Neuron (in vitro differentiated cells): ENCODE measurements around the gene COL25A1.

Source experiments
- H2AFZ ChIP-seq: one replicate; pipeline ENCODE4 v1.6.1; 2013; ENCODE audit warnings: low read depth, mild to moderate bottlenecking, inconsistent platforms, low read length, moderate library complexity
- H3K27me3 ChIP-seq: one replicate; pipeline ENCODE4 v1.6.1; 2013; ENCODE audit warnings: low read length; ENCODE audit not compliant: insufficient read depth
- H3K36me3 ChIP-seq: one replicate; pipeline ENCODE4 v1.6.1; 2013; ENCODE audit warnings: low read length; ENCODE audit not compliant: insufficient read depth
- H3K4me1 ChIP-seq: one replicate; pipeline ENCODE4 v1.6.1; 2013; ENCODE audit warnings: low read length; ENCODE audit not compliant: insufficient read depth
- H3K4me3 ChIP-seq: 2 replicates; pipeline ENCODE4 v1.5.1; 2013; ENCODE audit warnings: mild to moderate bottlenecking, low read length, moderate library complexity
- H3K9me3 ChIP-seq: one replicate; pipeline ENCODE4 v1.6.1; 2013; ENCODE audit warnings: low read length

The COL25A1 gene

GRCh38 chr4:108982402-108983185 lies 319.9 kb downstream of the COL25A1 start:
- H3K4me1 ChIP-seq, result no peaks in the 10 kb centered on the region
- no peaks in the 10 kb centered on the region for H3K27me3 ChIP-seq
- no peak overlapping the region for H2AFZ ChIP-seq
- H3K4me3 ChIP-seq, result no peak overlapping the region
- no peaks in the 10 kb centered on the region for H3K9me3 ChIP-seq
- no peaks in the 10 kb centered on the region for H3K36me3 ChIP-seq

GRCh38 chr4:108980455-108981239 lies 321.8 kb downstream of the COL25A1 start:
- H3K36me3 ChIP-seq, result no peaks in the 10 kb centered on the region
- H2AFZ ChIP-seq, result no peak overlapping the region
- H3K4me1 ChIP-seq, result no peaks in the 10 kb centered on the region
- no peak overlapping the region for H3K4me3 ChIP-seq
- no peaks in the 10 kb centered on the region for H3K27me3 ChIP-seq
- H3K9me3 ChIP-seq, result no peaks in the 10 kb centered on the region

- no peak overlapping the region for H3K4me3 ChIP-seq
- no peaks in the 10 kb centered on the region for H3K36me3 ChIP-seq
- H3K27me3 ChIP-seq, result no peaks in the 10 kb centered on the region
- H3K4me1 ChIP-seq, result no peaks in the 10 kb centered on the region
- H3K9me3 ChIP-seq, result no peaks in the 10 kb centered on the region
- no peak overlapping the region for H2AFZ ChIP-seq
Measured at GRCh38 chr4:108979759-108980158, 322.7 kb downstream of the COL25A1 start.

GRCh38 chr4:108978066-108978465 lies 324.4 kb downstream of the COL25A1 start:
- Histone ChIP-seq H3K9me3 (no peaks in the 10 kb centered on the region), H3K4me3 (no peak overlapping the region), H3K4me1 (no peaks in the 10 kb centered on the region), H2AFZ (no peak overlapping the region), H3K27me3 (no peaks in the 10 kb centered on the region), H3K36me3 (no peaks in the 10 kb centered on the region)

GRCh38 chr4:108972613-108973283 lies 329.7 kb downstream of the COL25A1 start:
- Histone ChIP-seq H3K9me3 (no peaks in the 10 kb centered on the region), H3K27me3 (no peaks in the 10 kb centered on the region), H3K4me1 (no peaks in the 10 kb centered on the region), H2AFZ (no peak overlapping the region), H3K36me3 (no peaks in the 10 kb centered on the region), H3K4me3 (no peak overlapping the region)

- Histone ChIP-seq H3K36me3 (no peaks in the 10 kb centered on the region), H3K9me3 (no peaks in the 10 kb centered on the region), H3K4me3 (no peak overlapping the region), H2AFZ (no peak overlapping the region), H3K27me3 (no peaks in the 10 kb centered on the region), H3K4me1 (no peaks in the 10 kb centered on the region)
Measured at GRCh38 chr4:108971473-108971872, 331.0 kb downstream of the COL25A1 start.

- Histone ChIP-seq H3K4me1 (no peaks in the 10 kb centered on the region), H2AFZ (no peak overlapping the region), H3K9me3 (no peaks in the 10 kb centered on the region), H3K4me3 (no peak overlapping the region), H3K27me3 (no peaks in the 10 kb centered on the region), H3K36me3 (no peaks in the 10 kb centered on the region)
Measured at GRCh38 chr4:108965472-108966076, 336.9 kb downstream of the COL25A1 start.

- Histone ChIP-seq H3K9me3 (no peaks in the 10 kb centered on the region), H3K4me1 (no peaks in the 10 kb centered on the region), H3K4me3 (no peak overlapping the region), H2AFZ (no peak overlapping the region), H3K27me3 (no peaks in the 10 kb centered on the region), H3K36me3 (no peaks in the 10 kb centered on the region)
Measured at GRCh38 chr4:108965016-108965415, 337.4 kb downstream of the COL25A1 start.

- Histone ChIP-seq H3K4me3 (no peak overlapping the region), H3K4me1 (no peaks in the 10 kb centered on the region), H3K27me3 (no peaks in the 10 kb centered on the region)
Measured at GRCh38 chr4:108963910-108964309, 338.5 kb downstream of the COL25A1 start.

GRCh38 chr4:108959491-108959890 lies 343.0 kb downstream of the COL25A1 start:
- Histone ChIP-seq H3K4me3 (no peak overlapping the region), H2AFZ (no peak overlapping the region), H3K9me3 (no peaks in the 10 kb centered on the region), H3K36me3 (no peaks in the 10 kb centered on the region), H3K4me1 (no peaks in the 10 kb centered on the region), H3K27me3 (no peaks in the 10 kb centered on the region)

More at GRCh38 chr4:108963910-108964309, 338.5 kb downstream of the COL25A1 start:
- Histone ChIP-seq H3K9me3 (no peaks in the 10 kb centered on the region), H2AFZ (no peak overlapping the region), H3K36me3 (no peaks in the 10 kb centered on the region)

GRCh38 chr4:108954880-108955279 lies 347.6 kb downstream of the COL25A1 start:
- no peaks in the 10 kb centered on the region for H3K9me3 ChIP-seq
- no peak overlapping the region for H3K4me3 ChIP-seq
- H2AFZ ChIP-seq, result no peak overlapping the region
- H3K4me1 ChIP-seq, result no peaks in the 10 kb centered on the region
- no peaks in the 10 kb centered on the region for H3K27me3 ChIP-seq
- no peaks in the 10 kb centered on the region for H3K36me3 ChIP-seq

GRCh38 chr4:108953941-108954340 lies 348.5 kb downstream of the COL25A1 start:
- H3K27me3 ChIP-seq, result no peaks in the 10 kb centered on the region
- no peaks in the 10 kb centered on the region for H3K9me3 ChIP-seq
- no peak overlapping the region for H2AFZ ChIP-seq
- H3K4me1 ChIP-seq, result no peaks in the 10 kb centered on the region
- no peak overlapping the region for H3K4me3 ChIP-seq
- H3K36me3 ChIP-seq, result no peaks in the 10 kb centered on the region
